IPS-18c (cell line): ENCODE measurements around the gene FRYL.
A peak's percentile ranks its signal among the peaks of the same experiment; 100 is the strongest.

Experiments
- H3K4me3 ChIP-seq: 2 replicates; pipeline ENCODE4 v1.7.0; 2013; ENCODE audit warnings: low read depth, mild to moderate bottlenecking, low read length, moderate library complexity; ENCODE audit not compliant: insufficient read depth
- H3K9me3 ChIP-seq: one replicate; pipeline ENCODE4 v1.6.1; 2013; ENCODE audit warnings: mild to moderate bottlenecking, low read length, moderate library complexity; ENCODE audit not compliant: control insufficient read depth, insufficient read depth

The FRYL gene

DNA sequence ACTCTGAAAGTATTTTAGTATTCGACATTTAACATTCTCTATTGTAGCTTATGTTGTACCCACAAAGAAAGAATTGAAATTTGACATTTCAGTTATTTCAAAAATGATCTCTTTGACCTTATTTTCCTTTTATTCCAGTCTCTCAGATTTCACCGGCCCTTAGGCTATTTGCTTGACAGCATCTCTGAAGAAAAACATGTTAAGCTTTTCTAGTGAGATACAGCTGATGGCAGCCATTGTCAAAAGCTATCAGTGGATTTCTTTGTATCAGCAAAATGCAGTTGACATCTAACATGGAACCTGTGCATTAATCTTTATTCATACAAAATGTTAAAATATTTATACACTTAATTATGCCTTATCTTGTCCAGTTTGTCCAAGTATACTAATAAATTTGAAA is 273.4 kb downstream of the FRYL start:
- H3K9me3 ChIP-seq, result no peaks in the 10 kb centered on the region
- no peak overlapping the region for H3K4me3 ChIP-seq

DNA sequence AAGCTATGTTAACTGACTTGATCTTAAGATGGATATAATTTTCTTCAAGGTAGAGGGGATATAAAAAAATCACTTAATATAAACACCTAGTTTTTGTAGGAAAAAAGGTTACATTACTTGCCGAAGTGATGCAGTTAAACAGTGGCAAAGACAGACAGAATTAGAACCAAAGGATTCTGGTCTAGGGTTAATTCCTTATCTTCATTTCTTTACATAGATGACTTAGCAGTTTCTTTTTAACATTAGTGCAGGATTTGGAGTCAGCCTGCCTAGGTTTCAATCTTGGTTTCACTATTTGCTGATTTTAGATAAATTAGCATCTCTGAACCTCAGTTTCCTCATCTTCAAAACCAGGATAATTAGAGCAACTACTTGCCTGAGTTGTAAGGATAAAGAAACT is 275.7 kb downstream of the FRYL start:
- H3K4me3 ChIP-seq, result no peak overlapping the region

GRCh38 chr4:48504026-48504330 is 276.1 kb downstream of the FRYL start:
- Histone ChIP-seq H3K4me3 (no peak overlapping the region), H3K9me3 (no peaks in the 10 kb centered on the region)

More for the DNA sequence above, 275.7 kb downstream of the FRYL start:
- no peaks in the 10 kb centered on the region for H3K9me3 ChIP-seq

- Histone ChIP-seq H3K4me3 (no peak overlapping the region), H3K9me3 (no peaks in the 10 kb centered on the region)
Measured at GRCh38 chr4:48503233-48504025, 276.6 kb downstream of the FRYL start.

DNA sequence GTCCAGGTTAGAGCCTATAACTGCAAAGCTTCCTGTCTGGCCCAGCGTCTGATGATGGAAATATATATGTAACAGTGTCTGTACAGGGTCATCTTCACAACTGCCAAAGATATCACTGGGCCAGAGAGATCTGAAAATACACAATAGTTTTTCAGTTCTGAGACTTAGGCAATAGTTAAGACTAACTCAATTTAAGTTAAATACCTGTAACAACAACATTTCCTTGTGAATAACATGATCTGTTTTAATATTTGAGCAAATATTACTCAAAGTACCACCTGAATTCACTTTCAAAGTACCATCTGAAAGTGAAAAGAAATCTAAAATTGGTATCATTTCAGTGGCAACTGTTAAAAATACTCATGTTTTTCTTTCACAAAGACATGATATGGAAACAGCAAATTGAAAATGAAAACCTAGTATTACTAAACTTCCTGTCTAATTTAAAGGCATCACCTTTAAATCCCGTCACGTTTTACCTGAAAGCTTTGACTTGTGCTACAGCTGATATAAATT is 280.5 kb downstream of the FRYL start:
- no peak overlapping the region for H3K4me3 ChIP-seq
- H3K9me3 ChIP-seq, result no peaks in the 10 kb centered on the region

DNA sequence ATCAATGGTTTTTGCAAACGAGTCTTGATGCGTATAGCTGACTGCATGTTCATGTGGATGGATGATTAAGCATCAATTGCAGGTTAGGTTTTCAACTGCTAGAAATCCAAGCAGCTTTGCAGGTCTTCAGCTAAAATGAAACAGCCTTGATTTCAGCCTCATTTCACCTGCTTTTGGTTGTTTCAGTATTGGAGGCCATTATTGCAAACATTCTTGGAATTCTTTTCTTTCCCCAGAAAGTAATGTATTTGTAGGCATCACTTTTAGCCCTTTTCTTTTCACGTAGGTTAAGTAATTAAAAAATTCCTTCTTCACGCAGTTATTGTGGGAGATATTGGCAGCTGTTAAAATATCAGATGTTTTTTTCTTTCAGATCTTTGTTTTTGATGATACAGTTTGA is 281.2 kb downstream of the FRYL start:
- H3K9me3 ChIP-seq, result no peaks in the 10 kb centered on the region
- no peak overlapping the region for H3K4me3 ChIP-seq

DNA sequence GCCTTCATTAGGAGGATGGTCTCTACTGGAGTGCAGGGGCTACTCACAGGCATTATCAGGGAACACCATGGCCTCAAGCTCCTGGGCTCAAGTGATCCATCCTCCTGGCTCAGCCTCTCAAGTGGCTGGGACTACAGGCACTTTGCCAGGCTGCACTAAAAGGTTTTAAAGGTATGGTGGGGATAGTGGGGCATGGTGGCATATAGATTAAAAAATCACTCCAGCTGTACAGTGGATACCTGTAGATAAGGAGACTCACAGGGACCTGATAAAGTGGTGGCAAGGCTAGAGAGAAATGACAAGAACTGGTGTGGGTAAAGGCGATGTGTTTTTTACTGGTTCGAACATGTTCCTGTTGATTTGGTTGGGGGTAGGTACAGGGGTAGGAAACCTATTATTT is 284.1 kb downstream of the FRYL start:
- Histone ChIP-seq H3K9me3 (no peaks in the 10 kb centered on the region), H3K4me3 (no peak overlapping the region)

- no peak overlapping the region for H3K4me3 ChIP-seq
- H3K9me3 ChIP-seq, result no peaks in the 10 kb centered on the region
Measured at GRCh38 chr4:48493452-48494100, 286.5 kb downstream of the FRYL start.

DNA sequence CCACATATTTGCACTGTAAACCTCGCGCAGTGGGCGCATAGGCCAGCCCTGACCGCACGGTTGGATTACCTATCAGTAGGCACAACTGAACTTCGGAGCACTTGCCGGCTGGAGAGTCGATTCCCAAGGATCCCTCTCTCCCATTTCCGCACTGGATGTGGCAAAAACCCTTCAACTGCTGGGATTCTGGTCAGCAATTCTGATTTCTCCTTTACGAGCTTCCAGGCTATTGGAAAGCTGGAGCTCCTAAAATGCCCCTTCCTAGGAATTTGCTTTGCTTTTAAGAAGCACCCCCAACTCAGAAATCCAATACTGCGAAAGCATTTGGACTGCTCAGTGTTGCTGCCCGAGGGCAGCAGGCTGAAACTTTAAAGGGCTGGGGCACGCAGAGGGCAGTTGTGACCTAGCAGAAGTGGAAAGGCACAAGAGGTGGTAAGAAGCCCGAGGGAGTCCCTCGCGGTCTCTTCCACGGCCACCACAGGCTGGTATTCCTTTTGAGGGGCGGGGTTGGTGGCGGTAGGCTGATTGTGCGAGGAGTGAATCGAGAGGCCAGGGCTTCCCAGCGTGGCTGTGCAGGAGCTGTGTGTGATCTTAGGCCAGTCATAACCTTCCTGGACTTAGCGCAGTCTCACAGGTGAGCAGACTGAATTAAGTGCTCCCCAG is 288.4 kb downstream of the FRYL start:
- Histone ChIP-seq H3K4me3 (peak overlapping the region; percentile 50; the same call in 1 of the 2 replicates), H3K9me3 (no peaks in the 10 kb centered on the region)

GRCh38 chr4:48490680-48491513 is 289.2 kb downstream of the FRYL start:
- H3K9me3 ChIP-seq, result no peaks in the 10 kb centered on the region
- H3K4me3 ChIP-seq, result peak overlapping the region; percentile 50; the same call in 1 of the 2 replicates

GRCh38 chr4:48490012-48490679 is 289.9 kb downstream of the FRYL start, which contains the start of gene ZAR1:
ZAR1 (plus strand) TSS chr4:48490252; CDS start chr4:48490292, 40 bp downstream.
- no peaks in the 10 kb centered on the region for H3K9me3 ChIP-seq
- H3K4me3 ChIP-seq, result peak within 1 kb of the TSS; percentile 50

GRCh38 chr4:48489683-48490011 is 290.4 kb downstream of the FRYL start:
- peak overlapping the region; percentile 50 for H3K4me3 ChIP-seq

DNA sequence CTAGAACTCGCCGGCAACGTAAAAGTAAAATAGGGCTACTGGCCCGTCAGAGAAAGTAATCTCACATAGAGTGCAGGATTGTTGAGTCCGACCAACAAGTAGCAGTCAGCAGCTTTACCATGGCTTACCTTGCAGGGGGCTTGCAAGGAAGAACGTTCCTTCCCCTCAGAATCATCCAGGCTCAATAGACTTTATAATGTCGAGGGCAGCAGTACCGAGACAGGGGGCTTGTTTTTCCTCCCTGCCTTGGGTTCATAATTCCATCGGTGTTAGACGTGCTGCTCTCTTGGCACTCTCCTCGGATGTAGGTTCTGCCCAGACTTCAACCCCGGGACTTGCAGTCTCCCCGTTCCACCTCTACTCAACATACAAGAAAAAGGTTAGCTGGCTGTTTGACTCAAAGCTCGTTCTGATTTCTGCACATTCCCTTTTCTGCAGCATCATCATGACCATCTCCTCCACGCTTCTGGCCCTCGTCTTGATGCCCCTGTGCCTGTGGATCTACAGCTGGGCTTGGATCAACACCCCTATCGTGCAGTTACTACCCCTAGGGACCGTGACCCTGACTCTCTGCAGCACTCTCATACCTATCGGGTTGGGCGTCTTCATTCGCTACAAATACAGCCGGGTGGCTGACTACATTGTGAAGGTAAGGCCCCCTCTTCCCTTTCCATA is 295.4 kb downstream of the FRYL start:
- Histone ChIP-seq H3K4me3 (peak overlapping the region; percentile 56; the same call in 1 of the 2 replicates), H3K9me3 (no peaks in the 10 kb centered on the region)

More at GRCh38 chr4:48489683-48490011, 290.4 kb downstream of the FRYL start:
- H3K9me3 ChIP-seq, result no peaks in the 10 kb centered on the region

- peak overlapping the region; percentile 56 for H3K4me3 ChIP-seq
- H3K9me3 ChIP-seq, result no peaks in the 10 kb centered on the region
Measured at GRCh38 chr4:48483777-48484493, 296.1 kb downstream of the FRYL start.

DNA sequence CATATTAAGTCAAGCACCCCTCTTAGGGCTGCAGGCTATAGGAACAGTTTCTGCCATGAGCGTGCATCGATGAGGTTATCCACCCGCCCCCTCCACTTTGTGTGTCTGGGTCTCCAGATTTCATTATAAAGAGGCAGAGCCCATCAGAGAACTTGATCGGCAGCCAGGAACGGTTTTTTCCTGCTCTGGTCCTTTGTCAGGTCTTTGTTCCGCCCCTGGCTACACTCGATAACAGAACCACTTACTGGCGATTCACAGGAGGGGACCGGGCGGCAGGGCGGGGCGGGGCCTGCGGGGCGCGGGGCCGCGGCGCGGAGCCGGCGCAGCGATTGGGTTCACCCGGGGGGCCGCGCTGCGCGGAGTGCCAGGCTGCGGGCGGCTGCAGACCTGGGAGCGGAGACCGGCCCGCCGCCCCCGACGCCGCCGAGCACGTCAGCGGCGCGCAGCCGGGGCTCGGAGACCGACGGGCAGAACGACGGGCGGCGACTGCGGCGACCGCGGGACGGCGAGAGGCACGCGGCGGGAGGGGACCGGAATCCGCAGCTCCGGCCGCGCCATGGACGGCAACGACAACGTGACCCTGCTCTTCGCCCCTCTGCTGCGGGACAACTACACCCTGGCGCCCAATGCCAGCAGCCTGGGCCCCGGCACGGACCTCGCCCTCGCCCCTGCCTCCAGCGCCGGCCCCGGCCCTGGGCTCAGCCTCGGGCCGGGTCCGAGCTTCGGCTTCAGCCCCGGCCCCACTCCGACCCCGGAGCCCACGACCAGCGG is 296.9 kb downstream of the FRYL start, which contains the start of gene SLC10A4:
TSS of gene SLC10A4 (plus strand) at position 338 of the 771 bp plus-strand sequence. CDS start at position 557, 219 bp downstream.
- Histone ChIP-seq H3K9me3 (no peaks in the 10 kb centered on the region), H3K4me3 (peak within 1 kb of the TSS; percentile 56)
